IMR-90 (cell line): ENCODE data around the gene PRB3. TPM values are rescaled to one million over a fixed set of nuclear protein-coding genes. Genes with fewer than 3 reads are reported as not detected.

Experiments
- ATAC-seq: fragments of 200-7000 bp; cut with Tn5 transposase; 2 replicates; pipeline ENCODE4 v1.9.1; 2020; ENCODE audit warnings: low read depth, mild to moderate bottlenecking, moderate library complexity
- BruUV-seq: library from RNA; stranded (reverse); fragments of 400-500 nt; replicated peaks from 2 replicates; lab custom pipeline; 2021; lab: Mats Ljungman, UMichigan
- CTCF ChIA-PET: fragments of 300-600 bp; formaldehyde crosslinking; extraction: SDS; loops from one replicate; lab custom pipeline; 2021; ENCODE audit warnings: antibody characterized with exemption; lab: Yijun Ruan, JAX
- POLR2A ChIA-PET: fragments of 300-600 bp; sonication (Branson Sonifier 250); formaldehyde crosslinking; loops from one replicate; lab custom pipeline; 2022; ENCODE audit warnings: antibody characterized with exemption; ENCODE audit not compliant: unreplicated experiment; lab: Charles Lee
- DNase-seq: peaks from one replicate; pipeline ENCODE4 v3.0.0; 2013
- H2AFZ ChIP-seq: replicated peaks from 2 replicates; pipeline ENCODE3; 2013; ENCODE audit warnings: low read length, mild to moderate bottlenecking; ENCODE audit not compliant: poor library complexity
- H2AK5ac ChIP-seq: 2 replicates; pipeline ENCODE4 v1.6.1; 2013; ENCODE audit warnings: low read depth, low read length, inconsistent platforms
- H2AK9ac ChIP-seq: replicated peaks from 2 replicates; pipeline ENCODE3; 2013; ENCODE audit warnings: mild to moderate bottlenecking, low read depth, low read length, moderate library complexity; ENCODE audit not compliant: poor library complexity
- H2BK120ac ChIP-seq: 2 replicates; pipeline ENCODE4 v1.6.1; 2013; ENCODE audit warnings: low read depth, low read length, inconsistent platforms
- H2BK15ac ChIP-seq: 3 replicates; pipeline ENCODE4 v1.6.1; 2013; ENCODE audit warnings: low read depth, low read length, inconsistent platforms
- H2BK20ac ChIP-seq: 2 replicates; pipeline ENCODE4 v1.6.1; 2013; ENCODE audit warnings: low read depth, mild to moderate bottlenecking, inconsistent platforms, low read length, moderate library complexity
- H2BK5ac ChIP-seq: 2 replicates; pipeline ENCODE4 v1.6.1; 2013; ENCODE audit warnings: mild to moderate bottlenecking, low read depth, low read length, inconsistent platforms; ENCODE audit not compliant: poor library complexity, severe bottlenecking
- H3K14ac ChIP-seq: replicated peaks from 2 replicates; pipeline ENCODE4 v1.6.1; 2013; ENCODE audit warnings: low read depth, low read length, inconsistent platforms
- H3K18ac ChIP-seq: 2 replicates; pipeline ENCODE4 v1.6.1; 2013; ENCODE audit warnings: low read depth, low read length, control low read depth
- H3K23ac ChIP-seq: 2 replicates; pipeline ENCODE4 v1.6.1; 2013; ENCODE audit warnings: low read depth, low read length, inconsistent platforms
- H3K27ac ChIP-seq: 2 replicates; pipeline ENCODE4 v1.5.1; 2013; ENCODE audit warnings: mild to moderate bottlenecking, control low read depth, low read length; ENCODE audit not compliant: insufficient read depth
- H3K27me3 ChIP-seq: 2 replicates; pipeline ENCODE4 v1.6.1; 2013; ENCODE audit warnings: low read length; ENCODE audit not compliant: control insufficient read depth, insufficient read depth
- H3K36me3 ChIP-seq: 2 replicates; pipeline ENCODE4 v1.6.1; 2013; ENCODE audit warnings: low read length, mixed read lengths; ENCODE audit not compliant: control insufficient read depth, insufficient read depth
- H3K4ac ChIP-seq: 2 replicates; pipeline ENCODE4 v1.6.1; 2013; ENCODE audit warnings: low read depth, low read length, inconsistent platforms
- H3K4me1 ChIP-seq: 2 replicates; pipeline ENCODE4 v1.6.1; 2013; ENCODE audit warnings: low read length, mixed read lengths; ENCODE audit not compliant: control insufficient read depth, insufficient read depth
- H3K4me2 ChIP-seq: 2 replicates; pipeline ENCODE4 v1.6.1; 2013; ENCODE audit warnings: low read depth, mild to moderate bottlenecking, control low read depth, low read length, moderate library complexity
- H3K4me3 ChIP-seq: 2 replicates; pipeline ENCODE4 v1.5.1; 2013; ENCODE audit warnings: low read depth, mild to moderate bottlenecking, control low read depth, low read length, moderate library complexity; ENCODE audit not compliant: insufficient read depth
- H3K56ac ChIP-seq: 2 replicates; pipeline ENCODE4 v1.6.1; 2013; ENCODE audit warnings: low read length, inconsistent platforms; ENCODE audit not compliant: insufficient read depth; ENCODE audit errors: extremely low read depth
- H3K79me1 ChIP-seq, 2 experiments: 2 replicates each; pipeline ENCODE4 v1.6.1; 2013; ENCODE audit warnings: low read length in 2 of 2, inconsistent platforms in 1 of 2, low read depth in 1 of 2
- H3K9ac ChIP-seq: 2 replicates; pipeline ENCODE4 v1.6.1; 2013; ENCODE audit warnings: low read depth, low read length, control low read depth
- H3K9me1 ChIP-seq: 2 replicates; pipeline ENCODE4 v1.6.1; 2013; ENCODE audit warnings: low read length, inconsistent platforms; ENCODE audit not compliant: insufficient read depth
- H3K9me3 ChIP-seq: 2 replicates; pipeline ENCODE4 v1.6.1; 2013; ENCODE audit warnings: low read length; ENCODE audit not compliant: control insufficient read depth, insufficient read depth
- H4K20me1 ChIP-seq: 2 replicates; pipeline ENCODE4 v1.6.1; 2013; ENCODE audit warnings: low read length, inconsistent platforms; ENCODE audit not compliant: insufficient read depth
- H4K5ac ChIP-seq: 2 replicates; pipeline ENCODE4 v1.6.1; 2013; ENCODE audit warnings: mild to moderate bottlenecking, low read depth, low read length, control low read depth
- H4K8ac ChIP-seq, 2 experiments: 2 replicates each; pipeline ENCODE4 v1.6.1; 2013; ENCODE audit warnings: low read depth in 2 of 2, low read length in 2 of 2, control low read depth in 1 of 2, inconsistent platforms in 1 of 2
- H4K91ac ChIP-seq: 2 replicates; pipeline ENCODE4 v1.6.1; 2013; ENCODE audit warnings: low read depth, low read length, inconsistent platforms; ENCODE audit not compliant: insufficient read depth
- BHLHE40 ChIP-seq: fragments of 150-350 bp; IDR thresholded peaks from 2 replicates; pipeline ENCODE4 v1.6.1; 2016; ENCODE audit warnings: mild to moderate bottlenecking, low read depth, low read length
- CEBPB ChIP-seq: IDR thresholded peaks from 2 replicates; pipeline ENCODE4 v1.6.1; 2012; ENCODE audit warnings: low read depth, low read length, improper control_type of control experiment
- CHD1 ChIP-seq: IDR thresholded peaks from 2 replicates; pipeline ENCODE4 v1.6.1; 2012; ENCODE audit warnings: low read depth, low read length, improper control_type of control experiment
- CTCF ChIP-seq: conservative IDR thresholded peaks from 2 replicates; pipeline ENCODE4 v1.5.1; 2012; ENCODE audit warnings: mild to moderate bottlenecking, low read depth, low read length, improper control_type of control experiment
- ELK1 ChIP-seq: fragments of 150-350 bp; IDR thresholded peaks from 2 replicates; pipeline ENCODE4 v1.6.1; 2016; ENCODE audit warnings: low read depth, mild to moderate bottlenecking, low read length, moderate library complexity, borderline replicate concordance
- FOS ChIP-seq: fragments of 150-350 bp; IDR thresholded peaks from 2 replicates; pipeline ENCODE4 v1.6.1; 2016; ENCODE audit warnings: low read depth, low read length
- MAFK ChIP-seq: IDR thresholded peaks from 2 replicates; pipeline ENCODE4 v1.6.1; 2012; ENCODE audit warnings: low read depth, low read length, improper control_type of control experiment
- MAZ ChIP-seq: IDR thresholded peaks from 2 replicates; pipeline ENCODE4 v1.6.1; 2012; ENCODE audit warnings: low read depth, mild to moderate bottlenecking, low read length, improper control_type of control experiment, moderate library complexity, borderline replicate concordance
- MXI1 ChIP-seq: IDR thresholded peaks from 2 replicates; pipeline ENCODE4 v1.6.1; 2012; ENCODE audit warnings: low read depth, mild to moderate bottlenecking, low read length, moderate library complexity, borderline replicate concordance
- NFE2L2 ChIP-seq: fragments of 150-350 bp; IDR thresholded peaks from 2 replicates; pipeline ENCODE4 v1.6.1; 2016; ENCODE audit warnings: low read depth, mild to moderate bottlenecking, low read length
- POLR2A ChIP-seq: IDR thresholded peaks from 2 replicates; pipeline ENCODE4 v1.6.1; 2012; ENCODE audit warnings: mild to moderate bottlenecking, low read depth, low read length
- RAD21 ChIP-seq: IDR thresholded peaks from 2 replicates; pipeline ENCODE4 v1.6.1; 2012; ENCODE audit warnings: low read length, improper control_type of control experiment
- RCOR1 ChIP-seq: IDR thresholded peaks from 2 replicates; pipeline ENCODE4 v1.6.1; 2012; ENCODE audit warnings: mild to moderate bottlenecking, low read length, improper control_type of control experiment; ENCODE audit not compliant: insufficient replicate concordance
- RFX5 ChIP-seq: IDR thresholded peaks from 2 replicates; pipeline ENCODE4 v1.8.0; 2012; ENCODE audit warnings: low read depth, mild to moderate bottlenecking, low read length, moderate library complexity
- SMC3 ChIP-seq: fragments of 150-350 bp; IDR thresholded peaks from 2 replicates; pipeline ENCODE4 v1.6.1; 2016; ENCODE audit warnings: low read depth, mild to moderate bottlenecking, antibody characterized with exemption, low read length, moderate library complexity
- USF2 ChIP-seq: fragments of 150-350 bp; IDR thresholded peaks from 2 replicates; pipeline ENCODE4 v1.6.1; 2017; ENCODE audit warnings: mild to moderate bottlenecking, antibody characterized with exemption, low read length, low read depth
- WGBS, 2 experiments: methylation state at CpG; one replicate each; pipeline versions ENCODE4 v1.1.5 to v1.1.7; 2013; ENCODE audit warnings: missing lambda C conversion rate in 2 of 2; ENCODE audit not compliant: insufficient read length in 1 of 2; ENCODE audit errors: extremely low coverage in 2 of 2; 5-methylcytosine and 5-hydroxymethylcytosine counted together
- dilution Hi-C: fragments of 300-500 bp; cut with HindIII; formaldehyde crosslinking; loops from one replicate; pipeline ENCODE4 v1.14.3; 2018; ENCODE audit warnings: low sequenced_read_pairs; ENCODE audit not compliant: unreplicated experiment
- in situ Hi-C: fragments of 300-500 bp; cut with MboI; formaldehyde crosslinking; loops from 3 replicates; pipeline ENCODE4 v1.14.3; 2019; ENCODE audit warnings: low sequenced_read_pairs, inconsistent platforms, mixed read lengths
- intact Hi-C: fragments of 100-400 bp; cut with micrococcal nuclease; formaldehyde crosslinking; loops from 2 replicates; pipeline ENCODE4 v1.10.0; 2022
- polyA plus RNA-seq, 3 experiments: library from polyadenylated mRNA; depleted of rRNA; stranded (reverse); fragments of >200 nt; gene quantifications; 2 replicates each; pipeline ENCODE4 v1.2.3, GENCODE V29; 2012; ENCODE audit warnings: low replicate concordance in 1 of 3
- total RNA-seq: library from RNA; depleted of rRNA; stranded (reverse); fragments of >200 nt; gene quantifications from 2 replicates; pipeline ENCODE4 v1.2.3, GENCODE V29; 2012

The PRB3 gene
- total and polyA plus RNA-seq, 2 of the 4 experiments (the other 2 are of a cell fraction): not detected

- CTCF ChIA-PET: interaction anchor here (0.6 to 2.9 kb wide), 2 partner anchors 28 to 57 kb away, joined by 3 to 7 read pairs; partner anchors contain the start of gene SMIM10L1
- in situ Hi-C loops: loop anchor here (10.0 to 25.0 kb wide), 2 partner anchors 135 to 257 kb away; no protein-coding TSS in a partner anchor
- 71% methylated on average over 1 of the region's 4 CpGs; no CpG with 5 or more reads in 1 of the 2 experiments for WGBS, 2 experiments
Measured at GRCh38 chr12:11227373-11227772, 42.1 kb downstream of the PRB3 start.

More at GRCh38 chr12:11227373-11227772, 42.1 kb downstream of the PRB3 start:
- no TSS peak for BruUV-seq
- intact Hi-C loops: no loop called here
- DNase-seq (no peak), ATAC-seq (no peak)
- H2AK5ac ChIP-seq: no peak overlapping the region
- no peak for TF ChIP-seq BHLHE40
- TF ChIP-seq MXI1: no peak
- TF ChIP-seq MAZ: no peak
- TF ChIP-seq SMC3: no peak
- no peak for TF ChIP-seq RFX5
- TF ChIP-seq POLR2A: no peak
- no peak for TF ChIP-seq RAD21
- TF ChIP-seq USF2: no peak
- no peak for TF ChIP-seq MAFK
- no peak for TF ChIP-seq NFE2L2
- no peak for TF ChIP-seq CTCF
- no peak for TF ChIP-seq FOS
- TF ChIP-seq CHD1: no peak
- TF ChIP-seq ELK1: no peak
- TF ChIP-seq RCOR1: no peak
- no peak for TF ChIP-seq CEBPB
- H3K14ac ChIP-seq: no peak overlapping the region
- no peaks in the 10 kb centered on the region for H3K4me1 ChIP-seq
- dilution Hi-C loops: no loop called here
- no peak overlapping the region for H3K18ac ChIP-seq
- no peaks in the 10 kb centered on the region for H3K9me3 ChIP-seq
- no peak overlapping the region for H2AFZ ChIP-seq
- no peaks in the 10 kb centered on the region for H4K20me1 ChIP-seq
- no peak overlapping the region for H3K4me2 ChIP-seq
- H2BK20ac ChIP-seq: no peak overlapping the region
- H3K79me1 ChIP-seq: no peaks in the 10 kb centered on the region
- H3K56ac ChIP-seq: no peak overlapping the region
- H2BK5ac ChIP-seq: no peak overlapping the region
- H3K9ac ChIP-seq: no peak overlapping the region
- no peaks in the 10 kb centered on the region for H3K9me1 ChIP-seq
- POLR2A ChIA-PET: no interaction called here
- no peaks in the 10 kb centered on the region for H3K36me3 ChIP-seq
- no peak overlapping the region for H3K27ac ChIP-seq
- H4K91ac ChIP-seq: no peak overlapping the region
- no peak overlapping the region for H2BK15ac ChIP-seq
- no peak overlapping the region for H3K23ac ChIP-seq
- no peak overlapping the region for H2AK9ac ChIP-seq
- no peak overlapping the region for H3K4ac ChIP-seq
- no peak overlapping the region for H4K8ac ChIP-seq
- H3K4me3 ChIP-seq: no peak overlapping the region
- H4K5ac ChIP-seq: no peak overlapping the region
- peaks cover 2% of the 10 kb centered on the region; the same call in 1 of the 2 replicates for H3K27me3 ChIP-seq
- H2BK120ac ChIP-seq: no peak overlapping the region
